Nephron progenitor cell (in vitro differentiated cells): ENCODE results near the gene CDKAL1.
A peak's percentile ranks its signal among the peaks of the same experiment; 100 is the strongest.

Source experiments
- DNase-seq: peaks from one replicate; pipeline ENCODE4 v3.0.0; 2021
- H3K27ac Mint-ChIP-seq: 2 replicates; pipeline ENCODE4 v1.8.0; 2021; ENCODE audit warnings: mild to moderate bottlenecking, moderate library complexity, mixed read lengths
- H3K27me3 Mint-ChIP-seq: 2 replicates; pipeline ENCODE4 v1.8.0; 2021; ENCODE audit warnings: mild to moderate bottlenecking, low read depth, mixed read lengths; ENCODE audit not compliant: poor library complexity
- H3K36me3 Mint-ChIP-seq: 2 replicates; pipeline ENCODE4 v1.8.0; 2021; ENCODE audit warnings: low read depth, mixed read lengths
- H3K4me1 Mint-ChIP-seq: 2 replicates; pipeline ENCODE4 v1.8.0; 2021; ENCODE audit warnings: mixed read lengths
- H3K4me3 Mint-ChIP-seq: 2 replicates; pipeline ENCODE4 v1.8.0; 2021; ENCODE audit warnings: mild to moderate bottlenecking, moderate library complexity, mixed read lengths
- H3K9me3 Mint-ChIP-seq: 2 replicates; pipeline ENCODE4 v1.8.0; 2021; ENCODE audit warnings: mild to moderate bottlenecking, moderate library complexity, mixed read lengths
- CTCF ChIP-seq: fragments of 200-600 bp; sonication (generic); IDR thresholded peaks from 2 replicates; pipeline ENCODE4 v1.5.0; 2021; ENCODE audit warnings: antibody characterized with exemption

CDKAL1 gene

DNA sequence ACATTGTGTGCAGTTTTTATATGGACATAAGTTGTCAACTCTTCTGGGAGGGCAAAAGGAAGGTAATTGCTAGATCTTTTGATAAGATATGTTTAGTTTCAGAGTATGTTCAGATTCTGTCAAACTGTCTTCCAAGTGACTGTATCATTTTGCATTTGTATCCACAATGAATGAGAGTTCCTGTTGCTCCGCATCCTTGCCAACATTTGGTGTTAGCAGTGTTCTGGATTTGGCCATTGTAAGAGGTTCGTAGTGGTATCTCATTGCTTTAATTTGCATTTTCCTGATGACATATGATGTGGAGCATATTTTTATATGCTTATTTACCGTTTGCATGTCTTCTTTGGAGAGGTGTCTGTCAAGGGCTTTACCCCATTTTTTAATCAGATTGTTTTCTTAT lies 150.2 kb downstream of the CDKAL1 start:
- Mint-ChIP-seq H3K36me3 (peaks cover 8% of the 10 kb centered on the region), H3K27me3 (no peaks in the 10 kb centered on the region), H3K4me3 (no peak overlapping the region), H3K4me1 (peaks cover 5% of the 10 kb centered on the region), H3K27ac (no peak overlapping the region), H3K9me3 (peaks cover 6% of the 10 kb centered on the region)
- no peak for DNase-seq
- no peak for TF ChIP-seq CTCF

DNA sequence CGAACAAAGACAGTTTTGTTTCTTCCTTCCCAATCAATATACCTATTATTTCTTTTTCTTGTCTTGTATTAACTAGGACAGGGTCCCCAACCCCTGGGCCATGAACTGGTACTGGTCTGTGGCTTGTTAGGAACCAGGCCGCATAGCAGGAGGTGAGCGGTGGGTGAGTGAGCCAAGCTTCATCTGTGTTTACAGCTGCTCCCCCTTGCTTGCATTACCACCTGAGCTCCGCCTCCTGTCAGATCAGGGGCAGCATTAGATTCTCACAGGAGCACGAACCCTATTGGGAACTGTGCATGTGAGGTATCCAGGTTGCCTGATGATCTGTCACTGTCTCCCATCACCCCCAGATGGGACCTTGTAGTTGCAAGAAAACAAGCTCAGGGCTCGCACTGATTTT lies 151.9 kb downstream of the CDKAL1 start:
- Mint-ChIP-seq H3K36me3 (peaks cover 6% of the 10 kb centered on the region), H3K9me3 (peaks cover 6% of the 10 kb centered on the region), H3K27ac (peak overlapping the region; percentile 77), H3K27me3 (no peaks in the 10 kb centered on the region), H3K4me1 (peaks cover 7% of the 10 kb centered on the region), H3K4me3 (no peak overlapping the region)
- TF ChIP-seq CTCF: no peak
- DNase-seq: no peak

- Mint-ChIP-seq H3K27ac (no peak overlapping the region), H3K4me1 (peaks cover 13% of the 10 kb centered on the region), H3K27me3 (no peaks in the 10 kb centered on the region), H3K9me3 (peaks cover 6% of the 10 kb centered on the region), H3K36me3 (peaks cover 6% of the 10 kb centered on the region), H3K4me3 (no peak overlapping the region)
- no peak for TF ChIP-seq CTCF
- no peak for DNase-seq
Measured at GRCh38 chr6:20687494-20687893, 153.2 kb downstream of the CDKAL1 start.

DNA sequence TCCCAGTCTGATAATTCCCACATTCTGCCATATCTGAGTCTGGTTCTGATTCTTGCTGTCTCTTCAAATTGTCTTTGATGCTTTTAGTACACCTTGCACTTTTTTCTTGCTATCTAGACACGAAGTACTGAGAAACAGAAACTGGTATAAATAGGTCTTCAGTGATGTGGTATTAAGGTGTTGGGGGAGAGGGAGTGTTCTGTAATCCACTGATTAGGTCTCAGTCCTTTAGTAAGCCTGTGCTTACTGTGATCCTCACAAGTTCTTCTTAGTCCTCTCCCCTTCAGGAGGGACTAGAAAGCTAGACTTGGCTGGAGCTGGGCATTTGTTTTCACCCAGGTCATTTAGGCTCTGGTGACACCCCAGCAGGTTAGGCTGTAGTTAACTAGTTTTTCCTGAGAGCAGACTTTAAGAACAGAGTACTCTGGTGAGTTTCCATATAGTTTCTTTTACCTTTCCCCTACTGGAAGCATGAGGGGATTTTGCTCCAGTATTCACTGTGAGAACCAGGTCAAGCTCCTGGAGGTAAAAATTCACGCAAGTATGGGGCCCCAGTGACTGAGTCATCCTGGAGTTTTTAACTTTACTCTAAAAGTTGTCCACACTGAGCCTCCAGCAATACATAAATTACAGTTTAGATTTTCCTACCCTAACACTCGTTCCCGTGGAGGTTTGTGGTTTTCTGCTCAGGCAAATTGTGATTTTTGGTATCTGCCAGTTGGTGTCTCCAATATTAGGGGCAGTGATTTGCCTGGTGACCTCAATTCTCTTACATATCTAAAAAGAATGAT lies 154.6 kb downstream of the CDKAL1 start:
- Mint-ChIP-seq H3K9me3 (peaks cover 6% of the 10 kb centered on the region), H3K4me3 (no peak overlapping the region), H3K4me1 (peaks cover 13% of the 10 kb centered on the region), H3K27me3 (no peaks in the 10 kb centered on the region), H3K27ac (no peak overlapping the region), H3K36me3 (peaks cover 6% of the 10 kb centered on the region)
- TF ChIP-seq CTCF: no peak
- DNase-seq: no peak

GRCh38 chr6:20691185-20691584 lies 156.9 kb downstream of the CDKAL1 start:
- DNase-seq: no peak
- H3K27ac Mint-ChIP-seq: peak overlapping the region; percentile 82
- no peaks in the 10 kb centered on the region for H3K36me3 Mint-ChIP-seq
- no peaks in the 10 kb centered on the region for H3K9me3 Mint-ChIP-seq
- no peak overlapping the region for H3K4me3 Mint-ChIP-seq
- H3K27me3 Mint-ChIP-seq: no peaks in the 10 kb centered on the region
- peaks cover 11% of the 10 kb centered on the region for H3K4me1 Mint-ChIP-seq
- TF ChIP-seq CTCF: no peak

GRCh38 chr6:20692023-20692422 lies 157.8 kb downstream of the CDKAL1 start:
- no peak for TF ChIP-seq CTCF
- no peaks in the 10 kb centered on the region for H3K36me3 Mint-ChIP-seq
- peaks cover 9% of the 10 kb centered on the region for H3K4me1 Mint-ChIP-seq
- H3K9me3 Mint-ChIP-seq: no peaks in the 10 kb centered on the region
- H3K27ac Mint-ChIP-seq: no peak overlapping the region
- H3K4me3 Mint-ChIP-seq: no peak overlapping the region
- no peak for DNase-seq
- no peaks in the 10 kb centered on the region for H3K27me3 Mint-ChIP-seq
